ENCODE data around the gene ADGRG4. TPM values are rescaled to one million over a fixed set of nuclear protein-coding genes. Genes with fewer than 3 reads are reported as not detected.

ADGRG4 gene
- polyA plus RNA-seq, 1 donor = 7.9 TPM

DNA sequence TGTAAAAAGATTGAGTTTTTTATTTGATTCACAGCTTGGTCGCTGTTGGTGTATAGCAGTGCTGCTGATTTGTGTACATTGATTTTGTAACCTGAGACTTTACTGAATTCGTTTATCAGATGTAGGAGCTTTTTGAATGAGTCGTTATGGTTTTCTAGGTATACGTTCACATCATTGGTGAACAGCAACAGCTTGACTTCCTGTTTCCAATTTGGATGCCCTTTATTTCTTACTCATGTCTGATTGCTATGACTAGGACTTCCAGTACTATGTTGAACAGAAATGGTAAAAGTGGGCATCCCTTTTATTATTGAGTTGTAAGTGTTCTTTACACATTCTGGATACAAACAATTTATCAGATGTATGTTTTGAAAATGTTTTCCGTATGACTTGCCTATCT, 76.0 kb downstream of the ADGRG4 start:
- H3K27me3 ChIP-seq (ENCODE audit: control insufficient read depth, insufficient read depth, low read length) = no peaks in the 10 kb centered on the region
- H3K9me3 ChIP-seq (ENCODE audit: control insufficient read depth, low read depth, low read length) = no peaks in the 10 kb centered on the region
- H3K27ac ChIP-seq (ENCODE audit: low read length) = no peak overlapping the region
- WGBS (ENCODE audit: insufficient coverage, low lambda C conversion rate) = no CpG with 5 or more reads among the region's 5 CpGs
- no peak overlapping the region for H3K4me3 ChIP-seq (ENCODE audit: low read length)
- H3K4me1 ChIP-seq (ENCODE audit: control insufficient read depth, insufficient read depth, low read length) = no peaks in the 10 kb centered on the region
- H3K36me3 ChIP-seq (ENCODE audit: control insufficient read depth, insufficient read depth, low read length) = no peaks in the 10 kb centered on the region
- no peak for DNase-seq

DNA sequence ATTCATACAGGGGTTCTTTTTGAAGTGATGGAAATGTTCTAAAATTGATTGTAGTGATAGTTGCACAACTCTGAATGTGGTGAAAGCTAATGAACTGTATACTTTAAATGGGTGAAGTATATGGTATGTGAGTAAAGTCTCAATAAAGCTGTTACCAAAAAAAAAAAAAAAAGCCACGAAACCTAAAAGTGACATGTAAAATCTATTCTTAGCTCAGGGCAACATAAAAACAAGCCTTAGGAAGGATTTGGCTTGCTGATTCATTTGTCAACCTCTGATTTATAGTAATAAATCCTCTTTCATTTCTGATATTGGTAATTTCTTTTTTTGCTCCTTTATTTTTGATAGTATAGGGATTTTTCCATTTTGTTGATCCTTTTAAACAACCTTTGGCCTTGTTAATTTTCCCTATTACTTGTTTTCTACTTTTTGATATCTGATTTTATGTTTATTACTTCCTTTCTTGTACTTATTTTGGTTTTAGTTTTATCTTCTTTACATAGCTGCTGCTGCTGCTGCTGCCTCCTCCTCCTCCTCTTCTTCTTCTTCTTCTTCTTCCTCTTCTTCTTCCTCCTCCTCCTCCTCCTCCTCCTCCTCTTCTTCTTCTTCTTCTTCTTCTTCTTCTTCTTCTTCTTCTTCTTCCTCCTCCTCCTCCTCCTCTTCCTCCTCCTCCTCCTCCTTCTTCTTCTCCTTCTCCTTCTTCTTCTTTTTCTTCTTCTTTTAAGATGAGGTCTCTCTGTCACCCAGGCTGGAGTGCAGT, 79.4 kb downstream of the ADGRG4 start:
- Histone ChIP-seq H3K36me3 (ENCODE audit: control insufficient read depth, insufficient read depth, low read length) (no peaks in the 10 kb centered on the region), H3K27ac (ENCODE audit: low read length) (no peak overlapping the region), H3K9me3 (ENCODE audit: control insufficient read depth, low read depth, low read length) (no peaks in the 10 kb centered on the region), H3K4me1 (ENCODE audit: control insufficient read depth, insufficient read depth, low read length) (no peaks in the 10 kb centered on the region), H3K4me3 (ENCODE audit: low read length) (no peak overlapping the region), H3K27me3 (ENCODE audit: control insufficient read depth, insufficient read depth, low read length) (no peaks in the 10 kb centered on the region)
- no peak for DNase-seq
- no CpG with 5 or more reads among the region's 1 CpG for WGBS (ENCODE audit: insufficient coverage, low lambda C conversion rate)

DNA sequence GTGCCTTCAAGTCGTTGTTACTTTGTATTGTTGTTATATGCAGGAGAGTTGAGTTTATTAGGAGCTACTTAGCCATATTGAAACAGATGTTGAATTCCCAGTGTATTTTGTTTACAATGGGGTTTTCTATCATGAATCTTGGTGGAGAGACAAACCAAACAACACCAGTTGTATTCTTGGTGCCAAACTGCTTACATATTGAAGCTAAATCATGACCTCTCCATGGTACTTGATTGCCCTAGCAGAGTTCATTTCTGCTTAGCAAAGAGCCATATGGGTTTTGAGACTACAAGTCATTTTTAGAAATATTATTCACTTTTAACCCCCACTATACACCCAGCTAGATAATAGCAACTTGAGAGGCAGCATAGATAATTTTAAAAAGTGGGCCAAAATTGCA, 85.4 kb downstream of the ADGRG4 start:
- no peak overlapping the region for H3K4me3 ChIP-seq (ENCODE audit: low read length)
- no peak overlapping the region for H3K27ac ChIP-seq (ENCODE audit: low read length)
- no peaks in the 10 kb centered on the region for H3K9me3 ChIP-seq (ENCODE audit: control insufficient read depth, low read depth, low read length)
- no CpG with 5 or more reads among the region's 1 CpG for WGBS (ENCODE audit: insufficient coverage, low lambda C conversion rate)
- no peaks in the 10 kb centered on the region for H3K4me1 ChIP-seq (ENCODE audit: control insufficient read depth, insufficient read depth, low read length)
- DNase-seq = no peak
- H3K27me3 ChIP-seq (ENCODE audit: control insufficient read depth, insufficient read depth, low read length) = no peaks in the 10 kb centered on the region
- no peaks in the 10 kb centered on the region for H3K36me3 ChIP-seq (ENCODE audit: control insufficient read depth, insufficient read depth, low read length)

DNA sequence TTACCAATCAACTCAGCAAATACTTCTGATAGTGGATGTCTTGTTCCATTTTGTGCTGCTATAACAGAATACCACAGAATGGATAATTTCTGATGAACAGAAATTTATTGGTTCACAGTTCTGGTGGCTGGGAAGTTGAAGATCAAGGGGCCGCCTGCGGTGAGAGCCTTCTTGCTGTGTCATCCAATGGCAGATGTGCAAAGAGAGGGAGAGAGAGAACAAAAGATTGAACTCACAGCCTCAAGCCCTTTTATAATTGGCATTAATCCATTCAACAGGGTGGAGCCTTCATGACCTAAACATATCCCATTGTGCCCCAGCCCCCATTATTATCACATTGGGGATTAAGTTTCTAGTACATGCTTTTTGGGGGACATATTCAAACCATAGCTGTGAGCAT, 86.1 kb downstream of the ADGRG4 start:
- Histone ChIP-seq H3K9me3 (ENCODE audit: control insufficient read depth, low read depth, low read length) (no peaks in the 10 kb centered on the region), H3K4me3 (ENCODE audit: low read length) (no peak overlapping the region), H3K27ac (ENCODE audit: low read length) (no peak overlapping the region), H3K36me3 (ENCODE audit: control insufficient read depth, insufficient read depth, low read length) (no peaks in the 10 kb centered on the region), H3K27me3 (ENCODE audit: control insufficient read depth, insufficient read depth, low read length) (no peaks in the 10 kb centered on the region), H3K4me1 (ENCODE audit: control insufficient read depth, insufficient read depth, low read length) (no peaks in the 10 kb centered on the region)
- no peak for DNase-seq
- no CpG with 5 or more reads among the region's 2 CpGs for WGBS (ENCODE audit: insufficient coverage, low lambda C conversion rate)

DNA sequence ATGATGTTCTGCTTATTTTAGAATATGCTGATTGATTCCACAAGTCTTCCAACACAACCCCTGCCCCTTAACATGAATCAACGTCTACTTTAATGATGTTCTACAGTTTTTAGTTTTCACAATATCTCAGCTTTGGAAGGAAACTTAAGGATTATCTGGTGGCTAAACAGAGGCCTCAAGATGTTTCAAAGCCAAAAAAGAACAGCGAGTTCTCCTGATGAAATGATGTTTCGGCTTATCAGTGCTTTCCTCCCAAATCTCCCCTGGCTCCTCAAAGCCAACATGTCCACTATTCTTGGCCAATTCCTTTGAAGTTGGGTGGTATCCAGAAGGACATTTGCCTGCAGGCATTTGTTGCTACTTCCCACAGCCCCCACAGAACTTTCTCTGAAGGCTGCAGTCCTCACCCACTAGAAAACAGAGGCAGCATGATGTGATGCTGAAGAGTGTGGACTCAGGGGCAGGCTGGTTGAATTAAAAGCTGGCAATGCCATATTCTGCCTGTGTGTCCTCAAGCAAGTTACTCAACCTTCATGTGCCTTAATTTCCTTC, 87.3 kb downstream of the ADGRG4 start:
- Histone ChIP-seq H3K4me1 (ENCODE audit: control insufficient read depth, insufficient read depth, low read length) (no peaks in the 10 kb centered on the region), H3K36me3 (ENCODE audit: control insufficient read depth, insufficient read depth, low read length) (no peaks in the 10 kb centered on the region), H3K27me3 (ENCODE audit: control insufficient read depth, insufficient read depth, low read length) (no peaks in the 10 kb centered on the region), H3K27ac (ENCODE audit: low read length) (no peak overlapping the region), H3K9me3 (ENCODE audit: control insufficient read depth, low read depth, low read length) (no peaks in the 10 kb centered on the region), H3K4me3 (ENCODE audit: low read length) (no peak overlapping the region)
- WGBS (ENCODE audit: insufficient coverage, low lambda C conversion rate) = no CpG with 5 or more reads among the region's 3 CpGs
- no peak for DNase-seq

DNA sequence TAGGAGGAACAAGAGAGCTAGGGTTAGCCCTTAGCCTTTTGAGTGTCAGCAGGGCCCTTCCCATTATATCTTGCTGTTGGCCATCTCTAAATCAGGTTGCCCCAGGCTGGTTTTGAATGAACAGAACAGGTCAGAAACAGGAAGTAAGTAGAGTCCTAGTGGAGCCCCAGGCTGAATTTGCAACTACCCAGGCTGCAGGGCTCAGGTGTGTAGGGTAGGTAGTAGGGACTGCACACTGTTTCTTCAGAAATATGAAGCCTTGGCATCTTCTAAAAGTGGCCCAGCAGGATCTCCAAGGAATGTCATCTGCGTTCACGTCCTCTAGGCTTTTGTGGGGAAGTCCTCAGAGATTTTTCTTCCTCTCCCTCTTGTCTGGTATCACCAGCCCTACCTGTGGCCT, 90.2 kb downstream of the ADGRG4 start:
- no CpG with 5 or more reads among the region's 2 CpGs for WGBS (ENCODE audit: insufficient coverage, low lambda C conversion rate)
- no peaks in the 10 kb centered on the region for H3K9me3 ChIP-seq (ENCODE audit: control insufficient read depth, low read depth, low read length)
- no peaks in the 10 kb centered on the region for H3K4me1 ChIP-seq (ENCODE audit: control insufficient read depth, insufficient read depth, low read length)
- no peak overlapping the region for H3K4me3 ChIP-seq (ENCODE audit: low read length)
- no peaks in the 10 kb centered on the region for H3K36me3 ChIP-seq (ENCODE audit: control insufficient read depth, insufficient read depth, low read length)
- no peak overlapping the region for H3K27ac ChIP-seq (ENCODE audit: low read length)
- DNase-seq = no peak
- no peaks in the 10 kb centered on the region for H3K27me3 ChIP-seq (ENCODE audit: control insufficient read depth, insufficient read depth, low read length)

DNA sequence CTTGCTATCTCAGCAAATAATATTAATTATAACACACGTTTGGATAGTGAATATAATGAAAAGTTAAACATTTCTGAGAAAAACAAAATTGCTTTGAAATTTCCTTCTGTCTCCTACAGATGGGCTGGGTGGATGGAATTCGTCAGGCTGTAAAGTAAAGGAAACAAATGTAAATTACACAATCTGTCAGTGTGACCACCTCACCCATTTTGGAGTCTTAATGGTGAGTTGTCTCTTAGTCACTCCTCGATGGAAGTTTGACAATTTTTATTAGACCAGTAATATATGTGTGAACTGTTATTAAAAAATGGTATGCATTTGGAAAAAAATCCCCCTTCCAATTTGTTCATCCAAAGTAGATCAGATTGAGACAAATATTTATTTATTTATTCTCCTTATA, 94.5 kb downstream of the ADGRG4 start:
- H3K36me3 ChIP-seq (ENCODE audit: control insufficient read depth, insufficient read depth, low read length) = no peaks in the 10 kb centered on the region
- no peak overlapping the region for H3K27ac ChIP-seq (ENCODE audit: low read length)
- H3K4me1 ChIP-seq (ENCODE audit: control insufficient read depth, insufficient read depth, low read length) = no peaks in the 10 kb centered on the region
- H3K27me3 ChIP-seq (ENCODE audit: control insufficient read depth, insufficient read depth, low read length) = no peaks in the 10 kb centered on the region
- H3K9me3 ChIP-seq (ENCODE audit: control insufficient read depth, low read depth, low read length) = no peaks in the 10 kb centered on the region
- no peak overlapping the region for H3K4me3 ChIP-seq (ENCODE audit: low read length)
- no peak for DNase-seq
- WGBS (ENCODE audit: insufficient coverage, low lambda C conversion rate) = no CpG with 5 or more reads among the region's 3 CpGs

DNA sequence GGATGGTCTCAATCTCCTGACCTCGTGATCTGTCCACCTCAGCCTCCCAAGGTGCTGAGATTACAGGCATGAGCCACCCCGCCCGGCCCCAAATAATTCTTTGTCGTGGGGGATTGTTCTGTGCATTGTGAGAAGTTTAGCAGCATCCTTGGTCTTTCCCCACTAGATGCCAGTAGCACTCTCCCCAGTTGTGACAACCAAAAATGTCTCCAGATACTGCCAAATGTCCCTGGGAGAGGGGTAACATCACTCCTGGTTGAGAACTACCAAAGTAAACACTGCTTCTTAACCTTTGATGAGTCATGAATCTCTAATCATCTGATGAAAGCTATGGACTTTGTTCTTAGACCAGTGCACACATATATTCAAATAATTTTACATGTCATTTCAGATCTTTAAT, 96.2 kb downstream of the ADGRG4 start:
- H3K9me3 ChIP-seq (ENCODE audit: control insufficient read depth, low read depth, low read length) = no peaks in the 10 kb centered on the region
- no peaks in the 10 kb centered on the region for H3K4me1 ChIP-seq (ENCODE audit: control insufficient read depth, insufficient read depth, low read length)
- no CpG with 5 or more reads among the region's 4 CpGs for WGBS (ENCODE audit: insufficient coverage, low lambda C conversion rate)
- no peak for DNase-seq
- H3K27me3 ChIP-seq (ENCODE audit: control insufficient read depth, insufficient read depth, low read length) = no peaks in the 10 kb centered on the region
- no peaks in the 10 kb centered on the region for H3K36me3 ChIP-seq (ENCODE audit: control insufficient read depth, insufficient read depth, low read length)
- no peak overlapping the region for H3K4me3 ChIP-seq (ENCODE audit: low read length)
- no peak overlapping the region for H3K27ac ChIP-seq (ENCODE audit: low read length)

DNA sequence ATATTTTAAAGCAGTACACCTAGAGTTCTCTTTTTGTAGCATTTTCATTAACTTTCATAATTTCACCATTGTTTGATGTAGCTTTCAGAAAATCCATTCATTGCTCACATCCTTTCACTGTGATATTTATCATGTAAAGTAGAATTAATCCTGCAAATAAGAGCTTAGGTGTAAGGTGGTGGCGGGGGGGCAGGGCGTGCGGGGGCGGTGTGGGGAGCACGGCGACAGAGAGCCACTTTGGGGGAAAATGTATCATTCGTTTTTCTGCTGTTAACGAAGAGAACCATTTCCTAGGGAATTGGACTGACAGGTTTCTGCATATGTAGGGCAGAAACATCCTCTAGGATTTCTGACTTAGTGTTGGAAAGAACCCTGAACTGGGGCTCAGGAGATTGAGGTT, 104.4 kb downstream of the ADGRG4 start:
- no peak for DNase-seq
- H3K9me3 ChIP-seq (ENCODE audit: control insufficient read depth, low read depth, low read length) = no peaks in the 10 kb centered on the region
- H3K4me3 ChIP-seq (ENCODE audit: low read length) = no peak overlapping the region
- H3K27ac ChIP-seq (ENCODE audit: low read length) = no peak overlapping the region
- H3K36me3 ChIP-seq (ENCODE audit: control insufficient read depth, insufficient read depth, low read length) = no peaks in the 10 kb centered on the region
- no peaks in the 10 kb centered on the region for H3K27me3 ChIP-seq (ENCODE audit: control insufficient read depth, insufficient read depth, low read length)
- H3K4me1 ChIP-seq (ENCODE audit: control insufficient read depth, insufficient read depth, low read length) = no peaks in the 10 kb centered on the region
- WGBS (ENCODE audit: insufficient coverage, low lambda C conversion rate) = no CpG with 5 or more reads among the region's 8 CpGs

DNA sequence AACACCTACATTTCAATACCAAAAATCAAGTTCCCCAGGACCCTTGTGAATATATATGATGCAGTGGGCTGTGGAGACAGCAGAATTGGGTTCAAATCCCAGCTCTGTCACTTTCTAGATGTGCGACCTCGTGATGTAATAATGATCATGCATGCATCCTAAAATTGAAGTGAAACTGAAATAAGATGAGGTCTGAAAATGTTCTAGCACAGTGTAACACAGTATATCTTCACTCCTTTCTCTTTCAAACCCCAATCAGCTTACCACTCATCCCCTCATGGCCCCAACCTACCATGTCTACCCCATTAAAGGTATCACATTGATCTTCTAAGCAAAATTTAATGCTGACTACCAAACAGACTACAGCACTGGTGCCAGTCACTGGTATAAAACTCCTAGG, 117.0 kb downstream of the ADGRG4 start:
- no peak for DNase-seq
- Histone ChIP-seq H3K36me3 (ENCODE audit: control insufficient read depth, insufficient read depth, low read length) (no peaks in the 10 kb centered on the region), H3K4me1 (ENCODE audit: control insufficient read depth, insufficient read depth, low read length) (no peaks in the 10 kb centered on the region), H3K27me3 (ENCODE audit: control insufficient read depth, insufficient read depth, low read length) (no peaks in the 10 kb centered on the region), H3K27ac (ENCODE audit: low read length) (no peak overlapping the region), H3K4me3 (ENCODE audit: low read length) (no peak overlapping the region), H3K9me3 (ENCODE audit: control insufficient read depth, low read depth, low read length) (no peaks in the 10 kb centered on the region)
- no CpG with 5 or more reads among the region's 2 CpGs for whole genome bisulfite sequencing (ENCODE audit: insufficient coverage, low lambda C conversion rate)

DNA sequence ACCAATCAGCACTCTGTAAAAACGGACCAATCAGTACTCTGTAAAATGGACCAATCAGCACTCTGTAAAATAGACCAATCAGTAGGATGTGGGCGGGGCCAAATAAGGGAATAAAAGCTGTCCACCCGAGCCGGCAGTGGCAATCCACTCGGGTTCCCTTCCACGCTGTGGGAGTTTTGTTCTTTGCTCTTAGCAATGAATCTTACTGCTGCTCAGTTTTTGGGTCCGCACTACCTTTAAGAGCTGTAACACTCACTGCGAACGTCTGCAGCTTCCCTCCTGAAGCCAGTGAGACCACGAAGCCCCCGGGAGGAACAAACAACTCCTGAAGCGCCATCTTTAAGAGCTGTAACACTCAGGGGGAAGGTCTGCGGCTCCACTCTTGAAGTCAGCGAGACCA, 120.6 kb downstream of the ADGRG4 start:
- H3K36me3 ChIP-seq (ENCODE audit: control insufficient read depth, insufficient read depth, low read length) = no peaks in the 10 kb centered on the region
- H3K27ac ChIP-seq (ENCODE audit: low read length) = no peak overlapping the region
- H3K9me3 ChIP-seq (ENCODE audit: control insufficient read depth, low read depth, low read length) = no peaks in the 10 kb centered on the region
- no peak for DNase-seq
- H3K4me3 ChIP-seq (ENCODE audit: low read length) = no peak overlapping the region
- H3K27me3 ChIP-seq (ENCODE audit: control insufficient read depth, insufficient read depth, low read length) = no peaks in the 10 kb centered on the region
- no peaks in the 10 kb centered on the region for H3K4me1 ChIP-seq (ENCODE audit: control insufficient read depth, insufficient read depth, low read length)
- WGBS (ENCODE audit: insufficient coverage, low lambda C conversion rate) = no CpG with 5 or more reads among the region's 14 CpGs
